Progenitor cell of endocrine pancreas (in vitro differentiated cells): ENCODE results near the gene VPS13D. TPM values are rescaled to one million over a fixed set of nuclear protein-coding genes. Genes with fewer than 3 reads are reported as not detected.

Experiments used
- DNase-seq: peaks from one replicate; pipeline ENCODE4 v3.0.0; 2021; ENCODE audit warnings: low spot score; ENCODE audit not compliant: unreplicated experiment
- H3K27ac Mint-ChIP-seq: 2 replicates; pipeline ENCODE4 v1.8.0; 2021; ENCODE audit warnings: mild to moderate bottlenecking, moderate library complexity, mixed read lengths
- H3K27me3 Mint-ChIP-seq: 2 replicates; pipeline ENCODE4 v1.8.0; 2021; ENCODE audit warnings: mixed read lengths
- H3K36me3 Mint-ChIP-seq: 2 replicates; pipeline ENCODE4 v1.8.0; 2022; ENCODE audit warnings: mixed read lengths; ENCODE audit not compliant: insufficient read depth
- H3K4me1 Mint-ChIP-seq: 2 replicates; pipeline ENCODE4 v1.8.0; 2021; ENCODE audit warnings: low read depth, mixed read lengths
- H3K4me3 Mint-ChIP-seq: 2 replicates; pipeline ENCODE4 v1.8.0; 2021; ENCODE audit warnings: low read depth, mild to moderate bottlenecking, moderate library complexity, mixed read lengths
- H3K9me3 Mint-ChIP-seq: 2 replicates; pipeline ENCODE4 v1.8.0; 2021; ENCODE audit warnings: low read depth, mixed read lengths
- long read RNA-seq: library from polyadenylated mRNA; unstranded; transcript quantifications from one replicate; pipeline ENCODE4 v2.0.0, GENCODE V29; 2020
- total RNA-seq: library from RNA; stranded (reverse); gene quantifications from 2 replicates; pipeline ENCODE4 v1.2.1, GENCODE V29; 2021
- TF ChIP-seq, protein P1 (sequence below): fragments of 200-600 bp; sonication (generic); IDR thresholded peaks from one replicate; pipeline ENCODE4 v1.5.0; 2021; ENCODE audit warnings: antibody characterized with exemption, mild to moderate bottlenecking; ENCODE audit not compliant: unreplicated experiment

VPS13D gene, protein sequence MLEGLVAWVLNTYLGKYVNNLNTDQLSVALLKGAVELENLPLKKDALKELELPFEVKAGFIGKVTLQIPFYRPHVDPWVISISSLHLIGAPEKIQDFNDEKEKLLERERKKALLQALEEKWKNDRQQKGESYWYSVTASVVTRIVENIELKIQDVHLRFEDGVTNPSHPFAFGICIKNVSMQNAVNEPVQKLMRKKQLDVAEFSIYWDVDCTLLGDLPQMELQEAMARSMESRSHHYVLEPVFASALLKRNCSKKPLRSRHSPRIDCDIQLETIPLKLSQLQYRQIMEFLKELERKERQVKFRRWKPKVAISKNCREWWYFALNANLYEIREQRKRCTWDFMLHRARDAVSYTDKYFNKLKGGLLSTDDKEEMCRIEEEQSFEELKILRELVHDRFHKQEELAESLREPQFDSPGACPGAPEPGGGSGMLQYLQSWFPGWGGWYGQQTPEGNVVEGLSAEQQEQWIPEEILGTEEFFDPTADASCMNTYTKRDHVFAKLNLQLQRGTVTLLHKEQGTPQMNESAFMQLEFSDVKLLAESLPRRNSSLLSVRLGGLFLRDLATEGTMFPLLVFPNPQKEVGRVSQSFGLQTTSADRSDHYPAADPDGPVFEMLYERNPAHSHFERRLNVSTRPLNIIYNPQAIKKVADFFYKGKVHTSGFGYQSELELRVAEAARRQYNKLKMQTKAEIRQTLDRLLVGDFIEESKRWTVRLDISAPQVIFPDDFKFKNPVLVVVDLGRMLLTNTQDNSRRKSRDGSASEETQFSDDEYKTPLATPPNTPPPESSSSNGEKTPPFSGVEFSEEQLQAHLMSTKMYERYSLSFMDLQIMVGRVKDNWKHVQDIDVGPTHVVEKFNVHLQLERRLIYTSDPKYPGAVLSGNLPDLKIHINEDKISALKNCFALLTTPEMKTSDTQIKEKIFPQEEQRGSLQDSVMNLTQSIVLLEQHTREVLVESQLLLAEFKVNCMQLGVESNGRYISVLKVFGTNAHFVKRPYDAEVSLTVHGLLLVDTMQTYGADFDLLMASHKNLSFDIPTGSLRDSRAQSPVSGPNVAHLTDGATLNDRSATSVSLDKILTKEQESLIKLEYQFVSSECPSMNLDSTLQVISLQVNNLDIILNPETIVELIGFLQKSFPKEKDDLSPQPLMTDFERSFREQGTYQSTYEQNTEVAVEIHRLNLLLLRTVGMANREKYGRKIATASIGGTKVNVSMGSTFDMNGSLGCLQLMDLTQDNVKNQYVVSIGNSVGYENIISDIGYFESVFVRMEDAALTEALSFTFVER (N-terminal part only)
- total RNA-seq = 41.0 and 41.9 TPM in 2 replicates
- long read RNA-seq, partial matches to known transcripts = 25 of 46 reads
- long read RNA-seq, other reads (novel, unspliced or antisense) = 20 of 46 reads

GRCh38 chr1:12229835-12230548 is at the start of gene VPS13D:
TSS of gene VPS13D (plus strand) at chr1:12230030. CDS start at chr1:12234267, 4,237 bp downstream.
- TF ChIP-seq, protein P1, sequence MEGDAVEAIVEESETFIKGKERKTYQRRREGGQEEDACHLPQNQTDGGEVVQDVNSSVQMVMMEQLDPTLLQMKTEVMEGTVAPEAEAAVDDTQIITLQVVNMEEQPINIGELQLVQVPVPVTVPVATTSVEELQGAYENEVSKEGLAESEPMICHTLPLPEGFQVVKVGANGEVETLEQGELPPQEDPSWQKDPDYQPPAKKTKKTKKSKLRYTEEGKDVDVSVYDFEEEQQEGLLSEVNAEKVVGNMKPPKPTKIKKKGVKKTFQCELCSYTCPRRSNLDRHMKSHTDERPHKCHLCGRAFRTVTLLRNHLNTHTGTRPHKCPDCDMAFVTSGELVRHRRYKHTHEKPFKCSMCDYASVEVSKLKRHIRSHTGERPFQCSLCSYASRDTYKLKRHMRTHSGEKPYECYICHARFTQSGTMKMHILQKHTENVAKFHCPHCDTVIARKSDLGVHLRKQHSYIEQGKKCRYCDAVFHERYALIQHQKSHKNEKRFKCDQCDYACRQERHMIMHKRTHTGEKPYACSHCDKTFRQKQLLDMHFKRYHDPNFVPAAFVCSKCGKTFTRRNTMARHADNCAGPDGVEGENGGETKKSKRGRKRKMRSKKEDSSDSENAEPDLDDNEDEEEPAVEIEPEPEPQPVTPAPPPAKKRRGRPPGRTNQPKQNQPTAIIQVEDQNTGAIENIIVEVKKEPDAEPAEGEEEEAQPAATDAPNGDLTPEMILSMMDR = peak; percentile 99
- Mint-ChIP-seq H3K27ac (peak within 1 kb of the TSS; percentile 41), H3K36me3 (peaks cover 2% of the 10 kb centered on the region), H3K27me3 (peaks cover 5% of the 10 kb centered on the region), H3K4me1 (peaks cover 5% of the 10 kb centered on the region), H3K4me3 (peak within 1 kb of the TSS; percentile 83), H3K9me3 (no peaks in the 10 kb centered on the region)
- DNase-seq = peak; percentile 77

- Mint-ChIP-seq H3K36me3 (no peaks in the 10 kb centered on the region), H3K27ac (peak overlapping the region; percentile 84), H3K4me1 (peaks cover 9% of the 10 kb centered on the region), H3K27me3 (peaks cover 15% of the 10 kb centered on the region), H3K9me3 (no peaks in the 10 kb centered on the region), H3K4me3 (no peak overlapping the region)
- DNase-seq = no peak
- TF ChIP-seq, protein P1 = no peak
Observed at GRCh38 chr1:12180315-12180714, 49.5 kb upstream of the VPS13D start.

- H3K36me3 Mint-ChIP-seq = no peaks in the 10 kb centered on the region
- no peaks in the 10 kb centered on the region for H3K9me3 Mint-ChIP-seq
- no peak overlapping the region for H3K4me3 Mint-ChIP-seq
- TF ChIP-seq, protein P1 = no peak
- H3K4me1 Mint-ChIP-seq = peaks cover 9% of the 10 kb centered on the region
- no peak overlapping the region for H3K27ac Mint-ChIP-seq
- H3K27me3 Mint-ChIP-seq = peaks cover 15% of the 10 kb centered on the region
- DNase-seq = no peak
Observed at GRCh38 chr1:12180903-12181302, 48.9 kb upstream of the VPS13D start.

GRCh38 chr1:12181568-12181967 is 48.3 kb upstream of the VPS13D start:
- TF ChIP-seq, protein P1 = no peak
- no peaks in the 10 kb centered on the region for H3K36me3 Mint-ChIP-seq
- no peak overlapping the region for H3K4me3 Mint-ChIP-seq
- no peak for DNase-seq
- H3K27ac Mint-ChIP-seq = no peak overlapping the region
- H3K9me3 Mint-ChIP-seq = no peaks in the 10 kb centered on the region
- peaks cover 12% of the 10 kb centered on the region for H3K27me3 Mint-ChIP-seq
- H3K4me1 Mint-ChIP-seq = peaks cover 9% of the 10 kb centered on the region
